ENCODE data around the gene CARMIL1.

The CARMIL1 gene

GRCh38 chr6:25427549-25427948 lies 148.4 kb downstream of the CARMIL1 start:
- Histone ChIP-seq H3K4me1 (ENCODE audit: control insufficient read depth in 2 of 2, insufficient read depth in 2 of 2, low read length in 2 of 2) (peaks cover 3 to 5% of the 10 kb centered on the region in 2 donors), H3K9ac (ENCODE audit: low read depth in 1 of 2, low read length in 2 of 2) (no peak overlapping the region), H3K36me3 (ENCODE audit: control insufficient read depth in 2 of 2, insufficient read depth in 2 of 2, low read length in 2 of 2) (no peaks in the 10 kb centered on the region), H3K27ac (ENCODE audit: low read depth in 2 of 2, low read length in 2 of 2) (no peak overlapping the region), H3K27me3 (ENCODE audit: control insufficient read depth in 2 of 2, insufficient read depth in 2 of 2, low read length in 2 of 2) (no peaks in the 10 kb centered on the region), H3K4me3 (ENCODE audit: low read length in 2 of 2) (no peak overlapping the region), H3K9me3 (ENCODE audit: control insufficient read depth in 2 of 2, low read length in 2 of 2) (no peaks in the 10 kb centered on the region)

GRCh38 chr6:25428758-25429317 lies 149.7 kb downstream of the CARMIL1 start:
- no peaks in the 10 kb centered on the region for H3K9me3 ChIP-seq (ENCODE audit: control insufficient read depth in 2 of 2, low read length in 2 of 2)
- H3K27ac ChIP-seq (ENCODE audit: low read depth in 2 of 2, low read length in 2 of 2) = no peak overlapping the region
- no peaks in the 10 kb centered on the region for H3K36me3 ChIP-seq (ENCODE audit: control insufficient read depth in 2 of 2, insufficient read depth in 2 of 2, low read length in 2 of 2)
- peaks cover 3 to 9% of the 10 kb centered on the region in 2 donors for H3K4me1 ChIP-seq (ENCODE audit: control insufficient read depth in 2 of 2, insufficient read depth in 2 of 2, low read length in 2 of 2)
- no peak overlapping the region for H3K4me3 ChIP-seq (ENCODE audit: low read length in 2 of 2)
- no peak overlapping the region for H3K9ac ChIP-seq (ENCODE audit: low read depth in 1 of 2, low read length in 2 of 2)
- H3K27me3 ChIP-seq (ENCODE audit: control insufficient read depth in 2 of 2, insufficient read depth in 2 of 2, low read length in 2 of 2) = no peaks in the 10 kb centered on the region

- no peaks in the 10 kb centered on the region for H3K27me3 ChIP-seq (ENCODE audit: control insufficient read depth in 2 of 2, insufficient read depth in 2 of 2, low read length in 2 of 2)
- H3K9me3 ChIP-seq (ENCODE audit: control insufficient read depth in 2 of 2, low read length in 2 of 2) = no peaks in the 10 kb centered on the region
- H3K4me3 ChIP-seq (ENCODE audit: low read length in 2 of 2) = no peak overlapping the region
- H3K27ac ChIP-seq (ENCODE audit: low read depth in 2 of 2, low read length in 2 of 2) = peak overlapping the region in 1 of 2 donors; percentile 6
- H3K4me1 ChIP-seq (ENCODE audit: control insufficient read depth in 2 of 2, insufficient read depth in 2 of 2, low read length in 2 of 2) = peaks cover 3 to 9% of the 10 kb centered on the region in 2 donors
- H3K36me3 ChIP-seq (ENCODE audit: control insufficient read depth in 2 of 2, insufficient read depth in 2 of 2, low read length in 2 of 2) = no peaks in the 10 kb centered on the region
- H3K9ac ChIP-seq (ENCODE audit: low read depth in 1 of 2, low read length in 2 of 2) = no peak overlapping the region
Measured at GRCh38 chr6:25431306-25431974, 152.3 kb downstream of the CARMIL1 start.

GRCh38 chr6:25431975-25432307 lies 152.8 kb downstream of the CARMIL1 start:
- Histone ChIP-seq H3K36me3 (ENCODE audit: control insufficient read depth in 2 of 2, insufficient read depth in 2 of 2, low read length in 2 of 2) (peaks cover 0 to 4% of the 10 kb centered on the region in 2 donors), H3K9ac (ENCODE audit: low read depth in 1 of 2, low read length in 2 of 2) (no peak overlapping the region), H3K4me3 (ENCODE audit: low read length in 2 of 2) (no peak overlapping the region), H3K9me3 (ENCODE audit: control insufficient read depth in 2 of 2, low read length in 2 of 2) (no peaks in the 10 kb centered on the region), H3K27me3 (ENCODE audit: control insufficient read depth in 2 of 2, insufficient read depth in 2 of 2, low read length in 2 of 2) (no peaks in the 10 kb centered on the region), H3K27ac (ENCODE audit: low read depth in 2 of 2, low read length in 2 of 2) (peak overlapping the region in 1 of 2 donors; percentile 6), H3K4me1 (ENCODE audit: control insufficient read depth in 2 of 2, insufficient read depth in 2 of 2, low read length in 2 of 2) (peaks cover 3 to 9% of the 10 kb centered on the region in 2 donors)

- Histone ChIP-seq H3K4me3 (ENCODE audit: low read length in 2 of 2) (no peak overlapping the region), H3K36me3 (ENCODE audit: control insufficient read depth in 2 of 2, insufficient read depth in 2 of 2, low read length in 2 of 2) (peaks cover 0 to 4% of the 10 kb centered on the region in 2 donors), H3K27me3 (ENCODE audit: control insufficient read depth in 2 of 2, insufficient read depth in 2 of 2, low read length in 2 of 2) (no peaks in the 10 kb centered on the region), H3K9ac (ENCODE audit: low read depth in 1 of 2, low read length in 2 of 2) (no peak overlapping the region), H3K9me3 (ENCODE audit: control insufficient read depth in 2 of 2, low read length in 2 of 2) (no peaks in the 10 kb centered on the region), H3K27ac (ENCODE audit: low read depth in 2 of 2, low read length in 2 of 2) (no peak overlapping the region), H3K4me1 (ENCODE audit: control insufficient read depth in 2 of 2, insufficient read depth in 2 of 2, low read length in 2 of 2) (peaks cover 3 to 9% of the 10 kb centered on the region in 2 donors)
Measured at GRCh38 chr6:25434921-25435320, 155.7 kb downstream of the CARMIL1 start.

- H3K9me3 ChIP-seq (ENCODE audit: control insufficient read depth in 2 of 2, low read length in 2 of 2) = no peaks in the 10 kb centered on the region
- no peak overlapping the region for H3K4me3 ChIP-seq (ENCODE audit: low read length in 2 of 2)
- H3K4me1 ChIP-seq (ENCODE audit: control insufficient read depth in 2 of 2, insufficient read depth in 2 of 2, low read length in 2 of 2) = peaks cover 3 to 9% of the 10 kb centered on the region in 2 donors
- no peaks in the 10 kb centered on the region for H3K27me3 ChIP-seq (ENCODE audit: control insufficient read depth in 2 of 2, insufficient read depth in 2 of 2, low read length in 2 of 2)
- no peak overlapping the region for H3K27ac ChIP-seq (ENCODE audit: low read depth in 2 of 2, low read length in 2 of 2)
- H3K9ac ChIP-seq (ENCODE audit: low read depth in 1 of 2, low read length in 2 of 2) = no peak overlapping the region
- H3K36me3 ChIP-seq (ENCODE audit: control insufficient read depth in 2 of 2, insufficient read depth in 2 of 2, low read length in 2 of 2) = peaks cover 0 to 4% of the 10 kb centered on the region in 2 donors
Measured at GRCh38 chr6:25435416-25435985, 156.3 kb downstream of the CARMIL1 start.

- no peaks in the 10 kb centered on the region for H3K27me3 ChIP-seq (ENCODE audit: control insufficient read depth in 2 of 2, insufficient read depth in 2 of 2, low read length in 2 of 2)
- H3K4me3 ChIP-seq (ENCODE audit: low read length in 2 of 2) = no peak overlapping the region
- peaks cover 0 to 6% of the 10 kb centered on the region in 2 donors for H3K4me1 ChIP-seq (ENCODE audit: control insufficient read depth in 2 of 2, insufficient read depth in 2 of 2, low read length in 2 of 2)
- no peaks in the 10 kb centered on the region for H3K9me3 ChIP-seq (ENCODE audit: control insufficient read depth in 2 of 2, low read length in 2 of 2)
- H3K27ac ChIP-seq (ENCODE audit: low read depth in 2 of 2, low read length in 2 of 2) = no peak overlapping the region
- peaks cover 0 to 4% of the 10 kb centered on the region in 2 donors for H3K36me3 ChIP-seq (ENCODE audit: control insufficient read depth in 2 of 2, insufficient read depth in 2 of 2, low read length in 2 of 2)
- H3K9ac ChIP-seq (ENCODE audit: low read depth in 1 of 2, low read length in 2 of 2) = no peak overlapping the region
Measured at GRCh38 chr6:25436760-25437159, 157.6 kb downstream of the CARMIL1 start.

GRCh38 chr6:25439368-25439767 lies 160.2 kb downstream of the CARMIL1 start:
- H3K4me1 ChIP-seq (ENCODE audit: control insufficient read depth in 2 of 2, insufficient read depth in 2 of 2, low read length in 2 of 2) = no peaks in the 10 kb centered on the region
- H3K27me3 ChIP-seq (ENCODE audit: control insufficient read depth in 2 of 2, insufficient read depth in 2 of 2, low read length in 2 of 2) = no peaks in the 10 kb centered on the region
- H3K9ac ChIP-seq (ENCODE audit: low read depth in 1 of 2, low read length in 2 of 2) = no peak overlapping the region
- H3K27ac ChIP-seq (ENCODE audit: low read depth in 2 of 2, low read length in 2 of 2) = no peak overlapping the region
- no peak overlapping the region for H3K4me3 ChIP-seq (ENCODE audit: low read length in 2 of 2)
- H3K9me3 ChIP-seq (ENCODE audit: control insufficient read depth in 2 of 2, low read length in 2 of 2) = no peaks in the 10 kb centered on the region
- H3K36me3 ChIP-seq (ENCODE audit: control insufficient read depth in 2 of 2, insufficient read depth in 2 of 2, low read length in 2 of 2) = peaks cover 0 to 4% of the 10 kb centered on the region in 2 donors

GRCh38 chr6:25441663-25442270 lies 162.6 kb downstream of the CARMIL1 start:
- H3K27me3 ChIP-seq (ENCODE audit: control insufficient read depth in 2 of 2, insufficient read depth in 2 of 2, low read length in 2 of 2) = no peaks in the 10 kb centered on the region
- H3K36me3 ChIP-seq (ENCODE audit: control insufficient read depth in 2 of 2, insufficient read depth in 2 of 2, low read length in 2 of 2) = peaks cover 0 to 1% of the 10 kb centered on the region in 2 donors
- no peak overlapping the region for H3K27ac ChIP-seq (ENCODE audit: low read depth in 2 of 2, low read length in 2 of 2)
- H3K4me1 ChIP-seq (ENCODE audit: control insufficient read depth in 2 of 2, insufficient read depth in 2 of 2, low read length in 2 of 2) = no peaks in the 10 kb centered on the region
- H3K9ac ChIP-seq (ENCODE audit: low read depth in 1 of 2, low read length in 2 of 2) = no peak overlapping the region
- no peak overlapping the region for H3K4me3 ChIP-seq (ENCODE audit: low read length in 2 of 2)
- H3K9me3 ChIP-seq (ENCODE audit: control insufficient read depth in 2 of 2, low read length in 2 of 2) = no peaks in the 10 kb centered on the region

GRCh38 chr6:25442898-25443297 lies 163.7 kb downstream of the CARMIL1 start:
- Histone ChIP-seq H3K9me3 (ENCODE audit: control insufficient read depth in 2 of 2, low read length in 2 of 2) (no peaks in the 10 kb centered on the region), H3K4me3 (ENCODE audit: low read length in 2 of 2) (no peak overlapping the region), H3K27ac (ENCODE audit: low read depth in 2 of 2, low read length in 2 of 2) (no peak overlapping the region), H3K27me3 (ENCODE audit: control insufficient read depth in 2 of 2, insufficient read depth in 2 of 2, low read length in 2 of 2) (no peaks in the 10 kb centered on the region), H3K9ac (ENCODE audit: low read depth in 1 of 2, low read length in 2 of 2) (no peak overlapping the region), H3K4me1 (ENCODE audit: control insufficient read depth in 2 of 2, insufficient read depth in 2 of 2, low read length in 2 of 2) (no peaks in the 10 kb centered on the region), H3K36me3 (ENCODE audit: control insufficient read depth in 2 of 2, insufficient read depth in 2 of 2, low read length in 2 of 2) (no peaks in the 10 kb centered on the region)
